DOHH2 (cell line): ENCODE results near the gene GH2.

Experiments
- H3F3A ChIP-seq: fragments of 200-600 bp; sonication (generic), shearing (Covaris generic); 2 replicates; pipeline ENCODE4 v1.6.0; 2016; ENCODE audit warnings: antibody characterized with exemption, mild to moderate bottlenecking; ENCODE audit not compliant: control insufficient read depth, insufficient read depth
- H3K27ac ChIP-seq: fragments of 200-600 bp; sonication (generic); 2 replicates; pipeline ENCODE4 v1.5.1; 2014; ENCODE audit warnings: low read depth, mild to moderate bottlenecking, low read length, moderate library complexity
- H3K27me3 ChIP-seq: fragments of 200-600 bp; sonication (generic); 2 replicates; pipeline ENCODE4 v1.6.1; 2014; ENCODE audit warnings: mild to moderate bottlenecking, low read length, mixed read lengths; ENCODE audit not compliant: control insufficient read depth
- H3K36me3 ChIP-seq: fragments of 200-600 bp; sonication (generic); 2 replicates; pipeline ENCODE4 v1.6.1; 2014; ENCODE audit warnings: mild to moderate bottlenecking, low read length, moderate library complexity, mixed read lengths; ENCODE audit not compliant: control insufficient read depth
- H3K4me1 ChIP-seq: fragments of 200-600 bp; sonication (generic); 2 replicates; pipeline ENCODE4 v1.6.1; 2014; ENCODE audit warnings: mild to moderate bottlenecking, low read length, mixed read lengths; ENCODE audit not compliant: control insufficient read depth
- H3K4me2 ChIP-seq: fragments of 200-600 bp; sonication (generic); 2 replicates; pipeline ENCODE4 v1.6.0; 2014; ENCODE audit warnings: mild to moderate bottlenecking, low read length, moderate library complexity
- H3K4me3 ChIP-seq: fragments of 200-600 bp; sonication (generic); 2 replicates; pipeline ENCODE4 v1.5.1; 2014; ENCODE audit warnings: mild to moderate bottlenecking, low read length, mixed read lengths
- H3K79me2 ChIP-seq: fragments of 200-600 bp; sonication (generic); 2 replicates; pipeline ENCODE4 v1.6.1; 2014; ENCODE audit warnings: mild to moderate bottlenecking, low read length, mixed read lengths; ENCODE audit not compliant: control insufficient read depth
- H3K9me2 ChIP-seq: fragments of 200-600 bp; sonication (generic); replicated peaks from 2 replicates; pipeline ENCODE4 v1.6.1; 2014; ENCODE audit warnings: mild to moderate bottlenecking, low read length, mixed read lengths; ENCODE audit not compliant: control insufficient read depth
- H3K9me3 ChIP-seq: fragments of 200-600 bp; sonication (generic); 2 replicates; pipeline ENCODE4 v1.6.1; 2014; ENCODE audit warnings: antibody characterized with exemption, low read length, mixed read lengths; ENCODE audit not compliant: control insufficient read depth, insufficient read depth
- H4K20me1 ChIP-seq: fragments of 200-600 bp; sonication (generic); 2 replicates; pipeline ENCODE4 v1.6.0; 2014; ENCODE audit warnings: low read depth, mild to moderate bottlenecking, antibody characterized with exemption, low read length, moderate library complexity; ENCODE audit not compliant: control insufficient read depth, insufficient read depth
- CTCF ChIP-seq: fragments of 200-600 bp; sonication (generic); IDR thresholded peaks from one replicate; pipeline ENCODE4 v1.5.1; 2014; ENCODE audit warnings: antibody characterized with exemption, mild to moderate bottlenecking, low read depth, low read length; ENCODE audit not compliant: poor library complexity, severe bottlenecking
- EZH2phosphoT487 ChIP-seq: fragments of 200-600 bp; sonication (generic); IDR thresholded peaks from 2 replicates; pipeline ENCODE4 v1.6.1; 2017; ENCODE audit warnings: borderline replicate concordance, mild to moderate bottlenecking, antibody characterized with exemption, low read length, moderate library complexity, mixed read lengths

Gene GH2

DNA sequence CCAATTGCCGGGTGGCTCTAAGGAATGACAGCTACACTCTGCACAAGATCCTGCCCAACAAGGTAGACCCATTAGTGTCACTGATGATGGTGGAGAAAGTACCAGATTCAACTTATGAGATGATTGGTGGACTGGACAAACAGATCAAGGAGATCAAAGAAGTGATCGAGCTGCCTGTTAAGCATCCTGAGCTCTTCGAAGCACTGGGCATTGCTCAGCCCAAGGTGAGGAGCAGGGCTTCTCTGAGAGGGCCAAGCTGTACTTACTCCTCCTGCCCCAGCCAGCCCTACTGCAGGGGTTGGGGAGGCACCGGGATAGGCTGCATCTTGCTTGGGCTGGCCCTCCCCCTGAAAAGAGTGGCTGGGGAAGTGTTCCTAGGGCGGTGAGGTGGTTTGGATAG is 51.5 kb downstream of the GH2 start:
- Histone ChIP-seq H3K27ac (no peak overlapping the region), H3K27me3 (no peaks in the 10 kb centered on the region), H3K4me1 (peaks cover 36% of the 10 kb centered on the region), H3K9me3 (no peaks in the 10 kb centered on the region), H3K4me3 (no peak overlapping the region), H4K20me1 (peaks cover 7% of the 10 kb centered on the region; the same call in 1 of the 2 replicates), H3K36me3 (peaks cover 87% of the 10 kb centered on the region), H3K4me2 (no peak overlapping the region), H3K79me2 (peaks cover 54% of the 10 kb centered on the region), H3K9me2 (no peaks in the 10 kb centered on the region), H3F3A (peaks cover 8% of the 10 kb centered on the region)
- TF ChIP-seq EZH2phosphoT487 (no peak), CTCF (no peak)
